Measurements from ENCODE around the gene ENDOV. TPM values are rescaled to one million over a fixed set of nuclear protein-coding genes. Genes with fewer than 3 reads are reported as not detected.

ENDOV gene
- total and polyA plus RNA-seq, 2 of the 13 experiments (the other 11 are each of a cell fraction or from before 2014, with no cell fraction given): 15.1 to 17.1 TPM

DNA sequence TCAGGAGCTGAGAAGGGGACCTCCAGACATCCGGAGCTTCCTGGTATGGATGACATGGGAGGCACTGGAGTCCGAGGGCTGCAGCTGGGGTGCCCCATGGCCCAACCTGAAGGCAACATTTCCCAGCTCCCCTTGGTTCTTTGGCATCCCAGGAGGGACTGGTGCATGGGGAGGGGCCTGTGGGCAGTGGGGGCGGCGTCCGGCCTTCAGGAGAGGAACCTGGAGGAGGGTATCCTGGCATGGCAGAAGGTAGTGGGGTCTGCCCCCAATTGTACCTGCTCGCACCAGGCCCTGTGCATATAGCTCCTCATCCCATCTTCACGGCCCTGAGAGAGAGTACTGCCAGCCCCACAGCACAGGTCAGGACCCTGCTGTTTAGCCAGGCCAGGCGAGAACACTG is 49.5 kb downstream of the ENDOV start:
- Histone ChIP-seq H2AFZ (ENCODE audit: low read length) (no peak overlapping the region), H3K27ac (ENCODE audit: extremely low read length, insufficient read depth, low read length) (no peak overlapping the region), H3K9ac (ENCODE audit: insufficient read depth, low read depth, low read length) (no peak overlapping the region), H3K4me1 (ENCODE audit: insufficient read depth, low read length) (no peaks in the 10 kb centered on the region), H3K9me3 (ENCODE audit: low read length) (no peaks in the 10 kb centered on the region), H4K20me1 (ENCODE audit: insufficient read depth, low read length) (no peaks in the 10 kb centered on the region; the same call in 1 of the 2 replicates), H3K4me3 (replicated peaks in 1 of 3; ENCODE audit: insufficient read depth in 1 of 3, low read depth in 2 of 3, low read length in 3 of 3) (no peak overlapping the region), H3K36me3 (replicated peaks in 1 of 2; ENCODE audit: control insufficient read depth in 1 of 2, insufficient read depth in 2 of 2, low read length in 2 of 2) (no peaks in the 10 kb centered on the region), H3K27me3 (ENCODE audit: control insufficient read depth in 1 of 2, insufficient read depth in 2 of 2, low read length in 2 of 2) (peaks cover 22 to 90% of the 10 kb centered on the region in 2 experiments), H3K79me2 (ENCODE audit: insufficient read depth, low read length) (no peaks in the 10 kb centered on the region), H3K4me2 (ENCODE audit: low read depth, low read length) (no peak overlapping the region)
- FAIRE-seq: no peak
- intact Hi-C loops (cut with micrococcal nuclease; ENCODE audit: unreplicated experiment): no loop called here
- 6% methylated on average over 7 of the region's 8 CpGs for WGBS (ENCODE audit: low lambda C conversion rate)
- POLR2A ChIA-PET: interaction anchor here (2.7 kb wide), 1 partner anchor 9 kb away, joined by 20 read pairs; no protein-coding TSS in a partner anchor
- DNase-seq (ENCODE audit: low spot score): no peak
- in situ Hi-C loops (cut with HindIII; ENCODE audit: extremely low pct_ligation_motif_present, low pct_unique_long_range_greater_than_20kb): no loop called here
- CTCF ChIA-PET (ENCODE audit: low intra/inter-chr PET ratio, low total read pairs): no interaction called here
- no peak for ATAC-seq
- no TSS peak for BruUV-seq (replicated peaks)
- TF ChIP-seq ZNF382 (CRISPR knock-in tag; IDR thresholded peaks at IDR 0.05; ENCODE audit: borderline replicate concordance) (no peak), KDM1A (CRISPR knock-in tag; IDR thresholded peaks at IDR 0.05) (no peak), CEBPZ (IDR thresholded peaks at IDR 0.05; ENCODE audit: low read length) (no peak), ZNF383 (CRISPR knock-in tag; IDR thresholded peaks at IDR 0.05; ENCODE audit: borderline replicate concordance) (no peak), HOXA3 (CRISPR knock-in tag; IDR thresholded peaks at IDR 0.05) (no peak), ZGPAT (CRISPR knock-in tag; IDR thresholded peaks at IDR 0.05) (no peak), ZFP36L1 (CRISPR knock-in tag; IDR thresholded peaks at IDR 0.05) (no peak), ZNF124 (CRISPR knock-in tag; IDR thresholded peaks at IDR 0.05) (no peak), ZNF333 (CRISPR knock-in tag; IDR thresholded peaks at IDR 0.05; ENCODE audit: borderline replicate concordance) (no peak), ZBTB1 (CRISPR knock-in tag; IDR thresholded peaks at IDR 0.05; ENCODE audit: borderline replicate concordance) (no peak), HOMEZ (CRISPR knock-in tag; IDR thresholded peaks at IDR 0.05; ENCODE audit: low read depth) (no peak), ZNF354B (CRISPR knock-in tag; IDR thresholded peaks at IDR 0.05) (no peak), DBP (CRISPR knock-in tag; IDR thresholded peaks at IDR 0.05; ENCODE audit: not compliant biosample characterization) (no peak), PPARG (CRISPR knock-in tag; conservative IDR thresholded peaks at IDR 0.05) (no peak)
- TF ChIP-seq, protein P1, sequence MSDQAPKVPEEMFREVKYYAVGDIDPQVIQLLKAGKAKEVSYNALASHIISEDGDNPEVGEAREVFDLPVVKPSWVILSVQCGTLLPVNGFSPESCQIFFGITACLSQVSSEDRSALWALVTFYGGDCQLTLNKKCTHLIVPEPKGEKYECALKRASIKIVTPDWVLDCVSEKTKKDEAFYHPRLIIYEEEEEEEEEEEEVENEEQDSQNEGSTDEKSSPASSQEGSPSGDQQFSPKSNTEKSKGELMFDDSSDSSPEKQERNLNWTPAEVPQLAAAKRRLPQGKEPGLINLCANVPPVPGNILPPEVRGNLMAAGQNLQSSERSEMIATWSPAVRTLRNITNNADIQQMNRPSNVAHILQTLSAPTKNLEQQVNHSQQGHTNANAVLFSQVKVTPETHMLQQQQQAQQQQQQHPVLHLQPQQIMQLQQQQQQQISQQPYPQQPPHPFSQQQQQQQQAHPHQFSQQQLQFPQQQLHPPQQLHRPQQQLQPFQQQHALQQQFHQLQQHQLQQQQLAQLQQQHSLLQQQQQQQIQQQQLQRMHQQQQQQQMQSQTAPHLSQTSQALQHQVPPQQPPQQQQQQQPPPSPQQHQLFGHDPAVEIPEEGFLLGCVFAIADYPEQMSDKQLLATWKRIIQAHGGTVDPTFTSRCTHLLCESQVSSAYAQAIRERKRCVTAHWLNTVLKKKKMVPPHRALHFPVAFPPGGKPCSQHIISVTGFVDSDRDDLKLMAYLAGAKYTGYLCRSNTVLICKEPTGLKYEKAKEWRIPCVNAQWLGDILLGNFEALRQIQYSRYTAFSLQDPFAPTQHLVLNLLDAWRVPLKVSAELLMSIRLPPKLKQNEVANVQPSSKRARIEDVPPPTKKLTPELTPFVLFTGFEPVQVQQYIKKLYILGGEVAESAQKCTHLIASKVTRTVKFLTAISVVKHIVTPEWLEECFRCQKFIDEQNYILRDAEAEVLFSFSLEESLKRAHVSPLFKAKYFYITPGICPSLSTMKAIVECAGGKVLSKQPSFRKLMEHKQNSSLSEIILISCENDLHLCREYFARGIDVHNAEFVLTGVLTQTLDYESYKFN (CRISPR knock-in tag; conservative IDR thresholded peaks at IDR 0.05): no peak
